Measurements from ENCODE around the gene LGI1.

DNA sequence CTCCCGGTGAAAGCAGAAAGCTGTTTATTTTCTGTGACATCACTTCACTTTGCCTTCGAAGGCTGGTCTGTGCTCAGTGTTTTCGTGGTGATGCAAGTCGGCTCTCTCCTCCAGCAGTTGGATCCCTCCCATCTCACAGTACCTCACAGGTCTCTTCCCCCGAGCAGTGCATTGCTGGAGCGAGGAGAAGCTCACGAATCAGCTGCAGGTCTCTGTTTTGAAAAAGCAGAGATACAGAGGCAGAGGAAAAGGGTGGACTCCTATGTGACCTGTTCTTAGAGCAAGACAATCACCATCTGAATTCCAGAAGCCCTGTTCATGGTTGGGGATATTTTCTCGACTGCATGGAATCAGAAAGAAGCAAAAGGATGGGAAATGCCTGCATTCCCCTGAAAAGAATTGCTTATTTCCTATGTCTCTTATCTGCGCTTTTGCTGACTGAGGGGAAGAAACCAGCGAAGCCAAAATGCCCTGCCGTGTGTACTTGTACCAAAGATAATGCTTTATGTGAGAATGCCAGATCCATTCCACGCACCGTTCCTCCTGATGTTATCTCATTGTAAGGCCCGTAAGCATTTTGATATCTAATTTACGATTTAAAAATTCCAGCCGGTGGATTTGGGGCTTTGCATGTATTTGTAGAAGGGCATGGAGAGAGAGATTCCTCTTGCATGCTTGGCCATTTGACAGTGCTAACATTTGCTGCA, at the start of gene LGI1:
- TF ChIP-seq CTCF (IDR thresholded peaks at IDR 0.05; ENCODE audit: low read length) (no peak), EZH2 (IDR thresholded peaks at IDR 0.05; ENCODE audit: borderline replicate concordance, low read length) (no peak)
